A673 (cell line): ENCODE measurements around the gene CNNM2. TPM values are rescaled to one million over a fixed set of nuclear protein-coding genes. Genes with fewer than 3 reads are reported as not detected.

Source experiments
- BruUV-seq: library from RNA; stranded (reverse); fragments of 400-500 nt; replicated peaks from 2 replicates; lab custom pipeline; 2021; lab: Mats Ljungman, UMichigan
- CTCF ChIA-PET: fragments of 300-600 bp; sonication (Branson Sonifier 250); formaldehyde crosslinking; loops from one replicate; lab custom pipeline; 2022; ENCODE audit warnings: antibody characterized with exemption; lab: Charles Lee
- POLR2A ChIA-PET: fragments of 300-600 bp; sonication (Branson Sonifier 250); formaldehyde crosslinking; loops from one replicate; lab custom pipeline; 2022; ENCODE audit warnings: antibody characterized with exemption; ENCODE audit not compliant: low non-redundant PET; lab: Charles Lee
- DNase-seq: peaks from one replicate; pipeline ENCODE4 v3.0.0-alpha.2; 2015; ENCODE audit warnings: low spot score
- H3K27ac ChIP-seq: fragments of 200-600 bp; sonication (generic); 2 replicates; pipeline ENCODE4 v1.5.1; 2016; ENCODE audit warnings: mixed run types, low read depth, mild to moderate bottlenecking, mixed read lengths, antibody characterized with exemption, low read length; ENCODE audit not compliant: poor library complexity, severe bottlenecking
- H3K27me3 ChIP-seq: fragments of 200-600 bp; sonication (generic); replicated peaks from 2 replicates; pipeline ENCODE4 v1.6.1; 2017; ENCODE audit warnings: mixed run types, low read depth, mild to moderate bottlenecking, mixed read lengths, antibody characterized with exemption, low read length; ENCODE audit not compliant: insufficient read depth, poor library complexity
- H3K36me3 ChIP-seq: fragments of 200-600 bp; sonication (generic); 2 replicates; pipeline ENCODE4 v1.6.1; 2016; ENCODE audit warnings: mixed run types, mild to moderate bottlenecking, mixed read lengths, antibody characterized with exemption, low read length; ENCODE audit not compliant: insufficient read depth, poor library complexity, severe bottlenecking
- H3K4me1 ChIP-seq: fragments of 200-600 bp; sonication (generic); 2 replicates; pipeline ENCODE4 v1.6.1; 2017; ENCODE audit warnings: mixed run types, mild to moderate bottlenecking, mixed read lengths, antibody characterized with exemption, low read length; ENCODE audit not compliant: insufficient read depth, poor library complexity, severe bottlenecking
- H3K4me3 ChIP-seq: fragments of 200-600 bp; sonication (generic); 2 replicates; pipeline ENCODE4 v1.5.1; 2016; ENCODE audit warnings: low read depth, mixed run types, mild to moderate bottlenecking, mixed read lengths, low read length; ENCODE audit not compliant: poor library complexity, severe bottlenecking
- H3K9me3 ChIP-seq: fragments of 200-600 bp; sonication (generic); 2 replicates; pipeline ENCODE4 v1.6.1; 2016; ENCODE audit warnings: mixed run types, low read depth, mild to moderate bottlenecking, mixed read lengths, antibody characterized with exemption, low read length; ENCODE audit not compliant: poor library complexity, severe bottlenecking
- CTCF ChIP-seq: fragments of 300-800, 200-600 bp; sonication (generic); conservative IDR thresholded peaks from 2 replicates; pipeline ENCODE4 v1.5.1; 2017; ENCODE audit warnings: low read depth, mild to moderate bottlenecking, antibody characterized with exemption, low read length, moderate library complexity, mixed read lengths
- EZH2 ChIP-seq: fragments of 200-600 bp; sonication (generic); IDR thresholded peaks from 2 replicates; pipeline ENCODE4 v1.6.1; 2017; ENCODE audit warnings: borderline replicate concordance, low read depth, mild to moderate bottlenecking, mixed read lengths, antibody characterized with exemption, low read length; ENCODE audit not compliant: poor library complexity, severe bottlenecking
- intact Hi-C: fragments of 100-400 bp; cut with micrococcal nuclease; formaldehyde crosslinking; loops from one replicate; pipeline ENCODE4 v1.10.0; 2022; ENCODE audit not compliant: unreplicated experiment
- total RNA-seq: library from RNA; stranded (reverse); gene quantifications from 2 replicates; pipeline ENCODE4 v1.2.3, GENCODE V29; 2021

Gene CNNM2
- total RNA-seq, 1 experiment from 2014 or later, result 4.8 TPM

DNA sequence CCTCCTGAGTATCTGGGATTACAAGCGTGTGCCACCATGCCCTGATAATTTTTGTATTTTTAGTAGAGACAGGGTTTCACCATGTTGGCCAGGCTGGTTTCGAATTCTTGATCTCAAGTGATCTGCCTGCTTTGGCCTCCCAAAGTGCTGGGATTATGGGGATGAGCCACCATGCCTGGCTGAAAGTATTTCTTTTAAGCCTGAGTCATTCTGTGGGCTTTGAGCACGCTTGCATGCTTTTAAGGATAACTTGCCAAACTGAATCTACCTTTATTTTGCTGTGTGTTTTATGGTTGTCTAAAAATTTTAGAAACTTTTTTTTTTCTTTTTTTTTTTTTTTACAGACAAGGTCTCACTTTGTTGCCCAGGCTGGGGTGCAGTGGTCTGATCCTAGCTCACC lies 33.2 kb downstream of the CNNM2 start:
- ChIA-PET CTCF (no interaction called here), POLR2A (no interaction called here)
- no TSS peak for BruUV-seq
- TF ChIP-seq EZH2 (no peak), CTCF (no peak)
- H3K27me3 ChIP-seq, result no peaks in the 10 kb centered on the region
- no peak overlapping the region for H3K4me3 ChIP-seq
- no peaks in the 10 kb centered on the region for H3K36me3 ChIP-seq
- H3K9me3 ChIP-seq, result no peaks in the 10 kb centered on the region
- H3K27ac ChIP-seq, result no peak overlapping the region
- intact Hi-C loops, result no loop called here
- no peaks in the 10 kb centered on the region for H3K4me1 ChIP-seq
- no peak for DNase-seq

GRCh38 chr10:102959360-102959759 lies 41.3 kb downstream of the CNNM2 start:
- CTCF ChIA-PET, result no interaction called here
- no peaks in the 10 kb centered on the region for H3K36me3 ChIP-seq
- no TSS peak for BruUV-seq
- H3K27me3 ChIP-seq, result no peaks in the 10 kb centered on the region
- no peaks in the 10 kb centered on the region for H3K9me3 ChIP-seq
- no peak for DNase-seq
- H3K27ac ChIP-seq, result no peak overlapping the region
- TF ChIP-seq CTCF (no peak), EZH2 (no peak)
- no peaks in the 10 kb centered on the region for H3K4me1 ChIP-seq
- H3K4me3 ChIP-seq, result no peak overlapping the region
- POLR2A ChIA-PET, result no interaction called here
- intact Hi-C loops, result no loop called here

- no peak for DNase-seq
- Histone ChIP-seq H3K9me3 (no peaks in the 10 kb centered on the region), H3K4me3 (no peak overlapping the region), H3K27me3 (no peaks in the 10 kb centered on the region), H3K27ac (no peak overlapping the region), H3K36me3 (no peaks in the 10 kb centered on the region), H3K4me1 (no peaks in the 10 kb centered on the region)
- POLR2A ChIA-PET, result no interaction called here
- TF ChIP-seq EZH2 (no peak), CTCF (no peak)
- CTCF ChIA-PET, result interaction anchor here (0.6 kb wide), 1 partner anchor 69 kb away, joined by 4 read pairs; no protein-coding TSS in a partner anchor
- no TSS peak for BruUV-seq
- intact Hi-C loops, result no loop called here
Measured at GRCh38 chr10:102960157-102960556, 42.1 kb downstream of the CNNM2 start.
